Endothelial cell of umbilical vein (primary cell): ENCODE results near the gene SEC11C. TPM values are rescaled to one million over a fixed set of nuclear protein-coding genes. Genes with fewer than 3 reads are reported as not detected.

Source experiments
- BruUV-seq: library from RNA; stranded (reverse); fragments of 400-500 nt; replicated peaks from 2 replicates; lab custom pipeline; 2021; lab: Mats Ljungman, UMichigan
- CTCF ChIA-PET: fragments of 300-600, 350-600 bp; sonication (Branson Sonifier 250); formaldehyde crosslinking; loops from one replicate; lab custom pipeline; 2021; ENCODE audit warnings: antibody characterized with exemption, inconsistent platforms; lab: Charles Lee
- POLR2A ChIA-PET: fragments of 300-600, 350-600 bp; sonication (Branson Sonifier 250); formaldehyde crosslinking; loops from one replicate; lab custom pipeline; 2021; ENCODE audit warnings: antibody characterized with exemption, inconsistent platforms; lab: Charles Lee
- DNase-seq: peaks from one replicate; pipeline ENCODE4 v3.0.0-alpha.2; 2011; ENCODE audit warnings: low read depth, low spot score
- FAIRE-seq: peaks from 2 replicates; lab custom pipeline; 2011; peaks lifted over from hg19 to GRCh38; lab: Jason Lieb, UNC
- H2AFZ ChIP-seq: 2 replicates; pipeline ENCODE4 v1.6.0; 2012; ENCODE audit warnings: low read depth, low read length, control low read depth, inconsistent platforms
- H3K27ac ChIP-seq: 2 replicates; pipeline ENCODE4 v1.5.1; 2011; ENCODE audit warnings: low read depth, mild to moderate bottlenecking, control low read depth, low read length, moderate library complexity; ENCODE audit not compliant: insufficient read depth
- H3K27me3 ChIP-seq, 2 experiments: 2 replicates each; pipeline versions ENCODE4 v1.6.0 to v1.6.1; 2011; ENCODE audit warnings: low read length in 2 of 2, mixed read lengths in 1 of 2; ENCODE audit not compliant: control insufficient read depth in 2 of 2, insufficient read depth in 2 of 2
- H3K36me3 ChIP-seq, 2 experiments: 2 replicates in 1 of 2; 3 replicates in 1 of 2; pipeline ENCODE4 v1.5.1; 2011; ENCODE audit warnings: low read length in 2 of 2, mild to moderate bottlenecking in 1 of 2, moderate library complexity in 1 of 2; ENCODE audit not compliant: control insufficient read depth in 2 of 2, insufficient read depth in 2 of 2; ENCODE audit errors: extremely low read depth in 1 of 2
- H3K4me1 ChIP-seq: 3 replicates; pipeline ENCODE4 v1.5.1; 2011; ENCODE audit warnings: mild to moderate bottlenecking, low read length; ENCODE audit not compliant: control insufficient read depth, insufficient read depth; ENCODE audit errors: extremely low read depth
- H3K4me2 ChIP-seq: 2 replicates; pipeline ENCODE4 v1.6.1; 2011; ENCODE audit warnings: low read length, control low read depth, mixed read lengths; ENCODE audit not compliant: insufficient read depth
- H3K4me3 ChIP-seq, 3 experiments: fragments of 200-600 bp in 1 of 3; sonication (generic), shearing (Covaris generic) in 1 of 3; replicated peaks in 1 of 3; 2 replicates each; pipeline ENCODE4 v1.5.1; 2011 to 2016; ENCODE audit warnings: control low read depth in 3 of 3, low read length in 3 of 3, mild to moderate bottlenecking in 2 of 3, inconsistent platforms in 1 of 3, low read depth in 1 of 3, moderate library complexity in 1 of 3; ENCODE audit not compliant: insufficient read depth in 1 of 3
- H3K79me2 ChIP-seq: 2 replicates; pipeline ENCODE4 v1.6.0; 2012; ENCODE audit warnings: low read length, inconsistent platforms; ENCODE audit not compliant: control insufficient read depth, insufficient read depth
- H3K9ac ChIP-seq: replicated peaks from 2 replicates; pipeline ENCODE3; 2011; ENCODE audit warnings: low read length, control low read depth; ENCODE audit not compliant: insufficient read depth; ENCODE audit errors: extremely low read depth
- H3K9me1 ChIP-seq: replicated peaks from 3 replicates; pipeline ENCODE4 v1.6.0; 2011; ENCODE audit warnings: mild to moderate bottlenecking, low read length; ENCODE audit not compliant: control insufficient read depth, insufficient read depth; ENCODE audit errors: extremely low read depth
- H3K9me3 ChIP-seq: replicated peaks from 2 replicates; pipeline ENCODE4 v1.5.1; 2012; ENCODE audit warnings: low read length, inconsistent platforms; ENCODE audit not compliant: control insufficient read depth, insufficient read depth
- H4K20me1 ChIP-seq: replicated peaks from 2 replicates; pipeline ENCODE3; 2011; ENCODE audit warnings: mild to moderate bottlenecking, low read length; ENCODE audit not compliant: control insufficient read depth, insufficient read depth; ENCODE audit errors: extremely low read depth
- EZH2 ChIP-seq: IDR thresholded peaks from 2 replicates; pipeline ENCODE4 v1.6.1; 2012; ENCODE audit warnings: borderline replicate concordance, low read depth, mild to moderate bottlenecking, moderate library complexity, low read length, inconsistent platforms; ENCODE audit not compliant: severe bottlenecking
- FOS ChIP-seq: IDR thresholded peaks from 2 replicates; pipeline ENCODE4 v1.6.1; 2011; ENCODE audit warnings: mild to moderate bottlenecking, low read length, moderate library complexity, borderline replicate concordance; ENCODE audit not compliant: insufficient read depth
- GATA2 ChIP-seq: IDR thresholded peaks from 2 replicates; pipeline ENCODE4 v1.7.0; 2011; ENCODE audit warnings: low read depth, mild to moderate bottlenecking, moderate library complexity, mixed read lengths, low read length; ENCODE audit not compliant: insufficient read length, insufficient read depth
- JUN ChIP-seq: IDR thresholded peaks from 2 replicates; pipeline ENCODE4 v1.6.1; 2011; ENCODE audit warnings: borderline replicate concordance, low read depth; ENCODE audit not compliant: insufficient read length, insufficient read depth
- MAX ChIP-seq: IDR thresholded peaks from 2 replicates; pipeline ENCODE4 v1.6.1; 2011; ENCODE audit not compliant: insufficient read depth, insufficient read length
- MYC ChIP-seq: IDR thresholded peaks from one replicate; pipeline ENCODE4 v1.6.1; 2011; ENCODE audit warnings: mild to moderate bottlenecking, low read depth, low read length
- POLR2A ChIP-seq: IDR thresholded peaks from 2 replicates; pipeline ENCODE4 v1.6.1; 2012; ENCODE audit warnings: low read depth, mild to moderate bottlenecking, control low read depth, low read length
- POLR2AphosphoS5 ChIP-seq: IDR thresholded peaks from 2 replicates; pipeline ENCODE4 v1.6.1; 2012; ENCODE audit warnings: low read depth, mild to moderate bottlenecking, control low read depth, low read length, moderate library complexity; ENCODE audit not compliant: insufficient read depth
- dilution Hi-C: fragments of 300-500 bp; cut with MboI; formaldehyde crosslinking; loops from one replicate; pipeline ENCODE4 v1.15.0; 2019; ENCODE audit warnings: low sequenced_read_pairs; ENCODE audit not compliant: extremely low pct_ligation_motif_present
- intact Hi-C: fragments of 100-400 bp; cut with micrococcal nuclease; formaldehyde crosslinking; loops from one replicate; pipeline ENCODE4 v1.10.0; 2022
- polyA plus RNA-seq, 4 experiments: library from polyadenylated mRNA; depleted of rRNA in 3 of 4; stranded (reverse) in 3 of 4; unstranded in 1 of 4; fragments of >200 nt; gene quantifications; 2 replicates each; pipeline versions ENCODE4 v1.2.1 to v1.2.3, GENCODE V29; 2011 to 2012; ENCODE audit warnings: missing spikeins in 1 of 4
- total RNA-seq: library from RNA; stranded (reverse); gene quantifications from 2 replicates; pipeline ENCODE4 v1.2.3, GENCODE V29; 2021
- TF ChIP-seq, protein P1 (sequence below), 2 donors: IDR thresholded peaks; 1 replicate in 1 of 2; 2 replicates in 1 of 2; pipeline ENCODE4 v1.5.1; 2011; ENCODE audit warnings: low read length in 2 of 2, mild to moderate bottlenecking in 2 of 2, moderate library complexity in 2 of 2, control low read depth in 1 of 2, inconsistent platforms in 1 of 2, low read depth in 1 of 2; ENCODE audit not compliant: insufficient read depth in 1 of 2; ENCODE audit errors: extremely low read depth in 1 of 2

The SEC11C gene
- total and polyA plus RNA-seq, 2 donors (not counting 3 experiments of a cell fraction or from before 2014, with no cell fraction given): 16.3 to 29.8 TPM

DNA sequence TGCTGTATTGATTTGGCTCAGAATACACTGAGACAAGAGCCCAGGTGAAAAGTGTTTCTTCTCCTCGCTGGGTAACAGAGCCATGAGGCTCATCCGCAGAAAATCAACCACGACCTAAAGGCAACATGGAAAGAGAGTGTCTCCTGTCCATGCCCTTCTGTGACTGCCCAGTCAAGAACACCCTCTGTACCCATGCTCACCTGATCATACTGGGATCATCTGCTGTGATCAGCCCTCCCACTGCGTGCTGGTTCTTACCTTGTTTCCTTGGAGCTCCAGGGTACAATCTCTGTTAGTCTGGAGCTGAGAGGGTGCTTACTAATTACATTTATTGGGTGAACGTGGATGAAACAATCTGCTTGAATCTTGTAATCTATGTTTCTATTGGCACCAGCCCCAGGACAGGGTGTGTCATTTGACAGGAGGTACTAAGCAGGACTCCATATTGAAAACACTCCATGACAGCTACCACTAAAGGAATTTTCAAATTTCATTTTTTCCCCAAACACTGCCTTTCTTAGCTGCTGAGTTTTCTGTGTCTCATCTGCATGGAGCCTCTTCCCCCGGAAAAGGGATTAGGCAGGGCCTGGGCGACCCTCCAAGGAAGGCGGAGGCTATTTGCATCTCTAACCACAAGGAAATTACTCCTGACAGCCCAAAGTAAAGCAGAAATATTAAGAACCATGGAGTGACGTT lies 40.6 kb downstream of the SEC11C start:
- intact Hi-C loops (no loop called here), dilution Hi-C loops (no loop called here)
- H3K4me2 ChIP-seq: no peak overlapping the region
- no peaks in the 10 kb centered on the region for H3K27me3 ChIP-seq
- H3K9ac ChIP-seq: no peak overlapping the region
- no peak for DNase-seq
- H3K9me3 ChIP-seq: no peaks in the 10 kb centered on the region
- H3K4me1 ChIP-seq: no peaks in the 10 kb centered on the region
- H3K27ac ChIP-seq: no peak overlapping the region
- no peak for FAIRE-seq
- TF ChIP-seq POLR2AphosphoS5 (no peak), FOS (no peak), JUN (no peak), EZH2 (no peak), MYC (no peak), MAX (no peak), POLR2A (no peak), GATA2 (no peak)
- TF ChIP-seq, protein P1, sequence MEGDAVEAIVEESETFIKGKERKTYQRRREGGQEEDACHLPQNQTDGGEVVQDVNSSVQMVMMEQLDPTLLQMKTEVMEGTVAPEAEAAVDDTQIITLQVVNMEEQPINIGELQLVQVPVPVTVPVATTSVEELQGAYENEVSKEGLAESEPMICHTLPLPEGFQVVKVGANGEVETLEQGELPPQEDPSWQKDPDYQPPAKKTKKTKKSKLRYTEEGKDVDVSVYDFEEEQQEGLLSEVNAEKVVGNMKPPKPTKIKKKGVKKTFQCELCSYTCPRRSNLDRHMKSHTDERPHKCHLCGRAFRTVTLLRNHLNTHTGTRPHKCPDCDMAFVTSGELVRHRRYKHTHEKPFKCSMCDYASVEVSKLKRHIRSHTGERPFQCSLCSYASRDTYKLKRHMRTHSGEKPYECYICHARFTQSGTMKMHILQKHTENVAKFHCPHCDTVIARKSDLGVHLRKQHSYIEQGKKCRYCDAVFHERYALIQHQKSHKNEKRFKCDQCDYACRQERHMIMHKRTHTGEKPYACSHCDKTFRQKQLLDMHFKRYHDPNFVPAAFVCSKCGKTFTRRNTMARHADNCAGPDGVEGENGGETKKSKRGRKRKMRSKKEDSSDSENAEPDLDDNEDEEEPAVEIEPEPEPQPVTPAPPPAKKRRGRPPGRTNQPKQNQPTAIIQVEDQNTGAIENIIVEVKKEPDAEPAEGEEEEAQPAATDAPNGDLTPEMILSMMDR (IDR thresholded peaks at IDR 0.05; ENCODE audit: extremely low read depth in 1 of 2, insufficient read depth in 1 of 2, low read depth in 1 of 2, low read length in 2 of 2): no peak
- CTCF ChIA-PET: interaction anchor here (1.1 kb wide), 1 partner anchor 96 kb away, joined by 3 read pairs; no protein-coding TSS in a partner anchor
- POLR2A ChIA-PET: no interaction called here
- no TSS peak for BruUV-seq
- no peaks in the 10 kb centered on the region for H3K79me2 ChIP-seq
- no peaks in the 10 kb centered on the region for H4K20me1 ChIP-seq
- no peaks in the 10 kb centered on the region for H3K36me3 ChIP-seq
- H3K4me3 ChIP-seq: no peak overlapping the region
- no peak overlapping the region for H2AFZ ChIP-seq
- no peaks in the 10 kb centered on the region for H3K9me1 ChIP-seq
